NB4 (cell line): ENCODE data around the gene PRDX5.

Experiments
- DNase-seq: peaks from one replicate; pipeline ENCODE4 v3.0.0; 2010; ENCODE audit warnings: low read depth
- H3K4me3 ChIP-seq: one replicate; pipeline ENCODE4 v1.5.1; 2011; ENCODE audit warnings: mild to moderate bottlenecking, low read depth, low read length, moderate library complexity
- CTCF ChIP-seq: IDR thresholded peaks from one replicate; pipeline ENCODE4 v1.5.1; 2012; ENCODE audit warnings: low read depth, low read length
- MYC ChIP-seq: IDR thresholded peaks from 2 replicates; pipeline ENCODE4 v1.6.1; 2011; ENCODE audit warnings: low read depth, low read length
- POLR2A ChIP-seq: IDR thresholded peaks from 2 replicates; pipeline ENCODE4 v1.6.1; 2011; ENCODE audit warnings: mild to moderate bottlenecking; ENCODE audit not compliant: insufficient read length; ENCODE audit errors: extremely low read depth
- TF ChIP-seq, protein P1 (sequence below): IDR thresholded peaks from 2 replicates; pipeline ENCODE4 v1.6.1; 2011; ENCODE audit warnings: low read depth, low read length

PRDX5 gene

DNA sequence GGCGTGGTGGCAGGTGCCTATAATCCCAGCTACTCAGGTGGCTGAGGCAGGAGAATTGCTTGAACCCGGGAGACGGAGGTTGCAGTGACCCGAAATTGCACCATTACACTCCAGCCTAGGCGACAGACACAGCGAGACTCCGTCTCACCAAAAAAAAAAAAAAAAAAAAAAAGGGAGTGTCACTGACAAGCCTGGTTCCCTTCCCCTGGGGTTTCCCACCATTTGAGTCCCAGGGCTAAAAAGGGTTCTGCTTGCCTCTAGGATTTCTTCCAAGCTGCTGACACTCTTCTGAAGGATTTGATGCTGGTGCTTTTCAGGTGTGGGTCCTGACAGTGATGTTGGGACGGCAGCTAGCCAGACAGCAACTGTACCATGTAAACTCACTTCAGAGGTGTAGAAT lies 20.8 kb downstream of the PRDX5 start:
- TF ChIP-seq MYC (no peak), POLR2A (no peak), CTCF (no peak)
- TF ChIP-seq, protein P1, sequence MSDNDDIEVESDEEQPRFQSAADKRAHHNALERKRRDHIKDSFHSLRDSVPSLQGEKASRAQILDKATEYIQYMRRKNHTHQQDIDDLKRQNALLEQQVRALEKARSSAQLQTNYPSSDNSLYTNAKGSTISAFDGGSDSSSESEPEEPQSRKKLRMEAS: no peak
- no peak overlapping the region for H3K4me3 ChIP-seq
- DNase-seq: no peak

- H3K4me3 ChIP-seq: no peak overlapping the region
- DNase-seq: no peak
- no peak for TF ChIP-seq POLR2A
- no peak for TF ChIP-seq MYC
- TF ChIP-seq CTCF: no peak
- TF ChIP-seq, protein P1: no peak
These were observed 21.4 kb downstream of the PRDX5 start for GRCh38 chr11:64339286-64339685.

DNA sequence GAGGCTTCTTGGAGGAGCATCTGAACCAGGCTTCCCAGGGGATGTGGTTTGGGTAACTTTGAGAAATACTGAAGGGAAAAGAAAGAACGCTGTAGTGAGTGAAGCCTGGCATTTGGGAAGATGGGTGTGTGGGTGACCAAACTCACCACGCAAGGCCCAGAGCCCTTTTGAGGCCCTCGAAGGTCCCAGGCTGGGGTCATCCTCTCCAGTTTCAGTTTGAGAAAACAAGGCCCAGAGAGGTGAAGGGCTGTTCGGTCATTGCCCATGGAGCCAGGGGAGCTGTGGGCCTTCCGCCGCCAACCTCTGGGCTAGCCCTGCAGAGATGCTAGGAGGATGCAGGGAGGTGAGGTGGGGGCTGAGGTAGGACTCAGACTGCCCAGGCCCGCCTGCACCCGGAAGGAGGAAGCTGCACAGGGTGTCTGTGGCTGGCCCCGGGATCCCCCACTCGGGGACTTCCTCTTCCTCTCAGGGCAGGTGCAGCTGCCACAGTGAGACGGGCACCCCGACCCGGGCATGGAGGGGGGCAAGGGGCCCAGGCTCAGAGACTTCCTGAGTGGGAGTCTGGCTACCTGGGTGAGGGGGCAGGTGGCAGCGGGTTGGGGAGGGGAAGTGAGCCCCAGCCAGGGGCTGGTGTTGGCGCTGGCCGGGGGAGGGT lies 22.0 kb downstream of the PRDX5 start, which contains the start of gene CCDC88B:
Gene CCDC88B, plus strand, starts transcription at position 451 of the 655 bp plus-strand sequence. Its CDS starts 63 bp downstream, at position 514.
- TF ChIP-seq, protein P1: peak; percentile 4; the same call in 1 of the 2 replicates
- no peak for TF ChIP-seq MYC

GRCh38 chr11:64340671-64341335 lies 22.9 kb downstream of the PRDX5 start:
- TF ChIP-seq, protein P1: no peak
- TF ChIP-seq POLR2A (no peak), MYC (no peak), CTCF (no peak)
- H3K4me3 ChIP-seq: no peak overlapping the region
- no peak for DNase-seq

More for the DNA sequence above, 22.0 kb downstream of the PRDX5 start, which contains the start of gene CCDC88B:
- DNase-seq: peak; percentile 78
- H3K4me3 ChIP-seq: no peak within 1 kb of the TSS

- DNase-seq: no peak
- no peak for TF ChIP-seq POLR2A
- TF ChIP-seq MYC: no peak
- TF ChIP-seq, protein P1: no peak
- no peak for TF ChIP-seq CTCF
- no peak overlapping the region for H3K4me3 ChIP-seq
These were observed 23.5 kb downstream of the PRDX5 start for GRCh38 chr11:64341429-64341828.

DNA sequence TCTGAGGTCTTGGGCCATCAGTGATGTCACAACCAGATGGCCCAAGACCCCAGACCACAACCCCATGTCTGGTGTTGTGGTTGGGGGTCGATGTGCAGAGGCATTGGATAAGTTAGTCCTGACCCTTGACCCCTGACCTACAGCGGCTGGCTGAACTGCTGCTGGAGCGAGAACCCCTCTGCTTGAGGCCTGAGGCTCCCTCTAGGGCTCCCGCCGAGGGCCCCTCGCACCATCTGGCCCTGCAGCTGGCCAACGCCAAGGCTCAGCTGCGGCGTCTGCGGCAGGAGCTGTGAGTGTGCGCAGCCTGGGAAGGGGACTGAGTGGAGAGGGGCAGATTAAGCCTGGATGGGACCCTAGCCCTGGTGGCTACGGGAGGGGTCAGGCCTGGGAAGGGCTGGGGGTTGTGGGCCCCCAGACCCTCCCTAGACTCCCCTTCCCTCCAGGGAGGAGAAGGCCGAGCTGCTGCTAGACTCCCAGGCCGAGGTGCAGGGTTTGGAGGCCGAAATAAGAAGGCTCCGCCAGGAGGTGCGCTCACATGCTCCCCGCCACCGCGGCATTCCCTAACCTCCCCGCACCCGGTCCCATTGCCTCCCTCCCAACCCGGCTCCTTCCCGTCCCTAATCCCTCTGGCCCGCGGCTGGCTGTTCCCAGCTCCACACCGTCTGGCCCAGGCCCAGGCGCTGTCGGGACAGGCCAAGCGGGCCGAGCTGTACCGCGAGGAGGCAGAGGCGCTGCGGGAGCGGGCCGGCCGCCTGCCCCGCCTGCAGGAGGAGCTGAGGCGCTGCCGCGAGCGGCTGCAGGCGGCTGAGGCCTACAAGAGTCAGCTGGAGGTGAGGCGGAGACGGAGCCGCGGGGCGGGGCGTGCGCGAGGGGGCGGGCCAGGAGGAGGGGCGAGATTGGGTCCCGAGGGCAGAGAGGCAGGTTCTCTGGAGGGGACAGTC lies 24.2 kb downstream of the PRDX5 start:
- peak; percentile 67 for DNase-seq
- H3K4me3 ChIP-seq: no peak overlapping the region
- no peak for TF ChIP-seq POLR2A
- no peak for TF ChIP-seq CTCF
- TF ChIP-seq, protein P1: no peak
